ENCODE data around the gene CLSTN1.

CLSTN1 gene

GRCh38 chr1:9730096-9730901 is 93.5 kb downstream of the CLSTN1 start:
- no peak for DNase-seq (ENCODE audit: low read depth, low spot score)
- Histone ChIP-seq H3K36me3 (ENCODE audit: insufficient read depth, insufficient read length, low read length) (peaks cover 78% of the 10 kb centered on the region), H3K4me3 (ENCODE audit: insufficient read length, low read depth) (no peak overlapping the region), H3K9ac (ENCODE audit: insufficient read length, low read depth) (no peak overlapping the region), H3K27me3 (ENCODE audit: insufficient read depth, insufficient read length) (no peaks in the 10 kb centered on the region), H3K9me3 (ENCODE audit: insufficient read depth, low read length) (peaks cover 5% of the 10 kb centered on the region; the same call in 1 of the 2 replicates), H3K4me1 (ENCODE audit: insufficient read depth, insufficient read length) (no peaks in the 10 kb centered on the region)
- TF ChIP-seq YY1 (IDR thresholded peaks at IDR 0.05; ENCODE audit: insufficient read depth, insufficient read length) (no peak), SUZ12 (IDR thresholded peaks at IDR 0.05; ENCODE audit: extremely low read depth, insufficient read depth, insufficient read length) (no peak), ZNF274 (IDR thresholded peaks at IDR 0.05; ENCODE audit: low read depth, low read length) (no peak)

GRCh38 chr1:9729523-9729922 is 94.2 kb downstream of the CLSTN1 start:
- Histone ChIP-seq H3K4me1 (ENCODE audit: insufficient read depth, insufficient read length) (peaks cover 2% of the 10 kb centered on the region), H3K9me3 (ENCODE audit: insufficient read depth, low read length) (peaks cover 5% of the 10 kb centered on the region; the same call in 1 of the 2 replicates), H3K9ac (ENCODE audit: insufficient read length, low read depth) (no peak overlapping the region), H3K27me3 (ENCODE audit: insufficient read depth, insufficient read length) (no peaks in the 10 kb centered on the region), H3K36me3 (ENCODE audit: insufficient read depth, insufficient read length, low read length) (peaks cover 75% of the 10 kb centered on the region), H3K4me3 (ENCODE audit: insufficient read length, low read depth) (no peak overlapping the region)
- no peak for TF ChIP-seq SUZ12 (IDR thresholded peaks at IDR 0.05; ENCODE audit: extremely low read depth, insufficient read depth, insufficient read length)
- TF ChIP-seq ZNF274 (IDR thresholded peaks at IDR 0.05; ENCODE audit: low read depth, low read length), result no peak
- TF ChIP-seq YY1 (IDR thresholded peaks at IDR 0.05; ENCODE audit: insufficient read depth, insufficient read length), result no peak
- no peak for DNase-seq (ENCODE audit: low read depth, low spot score)

- Histone ChIP-seq H3K27me3 (ENCODE audit: insufficient read depth, insufficient read length) (no peaks in the 10 kb centered on the region), H3K4me3 (ENCODE audit: insufficient read length, low read depth) (no peak overlapping the region), H3K9me3 (ENCODE audit: insufficient read depth, low read length) (peaks cover 9% of the 10 kb centered on the region; the same call in 1 of the 2 replicates), H3K9ac (ENCODE audit: insufficient read length, low read depth) (no peak overlapping the region), H3K4me1 (ENCODE audit: insufficient read depth, insufficient read length) (peaks cover 2% of the 10 kb centered on the region), H3K36me3 (ENCODE audit: insufficient read depth, insufficient read length, low read length) (peaks cover 76% of the 10 kb centered on the region)
- no peak for DNase-seq (ENCODE audit: low read depth, low spot score)
- no peak for TF ChIP-seq YY1 (IDR thresholded peaks at IDR 0.05; ENCODE audit: insufficient read depth, insufficient read length)
- TF ChIP-seq SUZ12 (IDR thresholded peaks at IDR 0.05; ENCODE audit: extremely low read depth, insufficient read depth, insufficient read length), result no peak
- no peak for TF ChIP-seq ZNF274 (IDR thresholded peaks at IDR 0.05; ENCODE audit: low read depth, low read length)
Measured at GRCh38 chr1:9728451-9729295, 95.1 kb downstream of the CLSTN1 start.

- peaks cover 2% of the 10 kb centered on the region for H3K4me1 ChIP-seq (ENCODE audit: insufficient read depth, insufficient read length)
- H3K4me3 ChIP-seq (ENCODE audit: insufficient read length, low read depth), result no peak overlapping the region
- no peaks in the 10 kb centered on the region for H3K27me3 ChIP-seq (ENCODE audit: insufficient read depth, insufficient read length)
- no peak overlapping the region for H3K9ac ChIP-seq (ENCODE audit: insufficient read length, low read depth)
- peaks cover 76% of the 10 kb centered on the region for H3K36me3 ChIP-seq (ENCODE audit: insufficient read depth, insufficient read length, low read length)
- no peak for DNase-seq (ENCODE audit: low read depth, low spot score)
- peaks cover 22% of the 10 kb centered on the region; the same call in 1 of the 2 replicates for H3K9me3 ChIP-seq (ENCODE audit: insufficient read depth, low read length)
- no peak for TF ChIP-seq YY1 (IDR thresholded peaks at IDR 0.05; ENCODE audit: insufficient read depth, insufficient read length)
- TF ChIP-seq SUZ12 (IDR thresholded peaks at IDR 0.05; ENCODE audit: extremely low read depth, insufficient read depth, insufficient read length), result no peak
- no peak for TF ChIP-seq ZNF274 (IDR thresholded peaks at IDR 0.05; ENCODE audit: low read depth, low read length)
Measured at GRCh38 chr1:9726905-9727595, 96.7 kb downstream of the CLSTN1 start.

GRCh38 chr1:9726406-9726805 is 97.4 kb downstream of the CLSTN1 start:
- no peak overlapping the region for H3K4me3 ChIP-seq (ENCODE audit: insufficient read length, low read depth)
- peaks cover 4% of the 10 kb centered on the region for H3K4me1 ChIP-seq (ENCODE audit: insufficient read depth, insufficient read length)
- peaks cover 75% of the 10 kb centered on the region for H3K36me3 ChIP-seq (ENCODE audit: insufficient read depth, insufficient read length, low read length)
- DNase-seq (ENCODE audit: low read depth, low spot score), result no peak
- H3K9ac ChIP-seq (ENCODE audit: insufficient read length, low read depth), result no peak overlapping the region
- peaks cover 22% of the 10 kb centered on the region; the same call in 1 of the 2 replicates for H3K9me3 ChIP-seq (ENCODE audit: insufficient read depth, low read length)
- TF ChIP-seq SUZ12 (IDR thresholded peaks at IDR 0.05; ENCODE audit: extremely low read depth, insufficient read depth, insufficient read length) (no peak), YY1 (IDR thresholded peaks at IDR 0.05; ENCODE audit: insufficient read depth, insufficient read length) (no peak), ZNF274 (IDR thresholded peaks at IDR 0.05; ENCODE audit: low read depth, low read length) (no peak)
- H3K27me3 ChIP-seq (ENCODE audit: insufficient read depth, insufficient read length), result no peaks in the 10 kb centered on the region

- no peaks in the 10 kb centered on the region for H3K27me3 ChIP-seq (ENCODE audit: insufficient read depth, insufficient read length)
- H3K9me3 ChIP-seq (ENCODE audit: insufficient read depth, low read length), result peaks cover 22% of the 10 kb centered on the region; the same call in 1 of the 2 replicates
- TF ChIP-seq SUZ12 (IDR thresholded peaks at IDR 0.05; ENCODE audit: extremely low read depth, insufficient read depth, insufficient read length) (no peak), ZNF274 (IDR thresholded peaks at IDR 0.05; ENCODE audit: low read depth, low read length) (no peak), YY1 (IDR thresholded peaks at IDR 0.05; ENCODE audit: insufficient read depth, insufficient read length) (no peak)
- no peak overlapping the region for H3K4me3 ChIP-seq (ENCODE audit: insufficient read length, low read depth)
- peaks cover 65% of the 10 kb centered on the region for H3K36me3 ChIP-seq (ENCODE audit: insufficient read depth, insufficient read length, low read length)
- no peak for DNase-seq (ENCODE audit: low read depth, low spot score)
- H3K4me1 ChIP-seq (ENCODE audit: insufficient read depth, insufficient read length), result peaks cover 12% of the 10 kb centered on the region
- H3K9ac ChIP-seq (ENCODE audit: insufficient read length, low read depth), result no peak overlapping the region
Measured at GRCh38 chr1:9724706-9725476, 98.9 kb downstream of the CLSTN1 start.
